PFSK-1 (cell line): ENCODE results near the gene POU6F2.

Experiments
- POLR2AphosphoS5 ChIP-seq: IDR thresholded peaks from 2 replicates; pipeline ENCODE4 v1.6.1; 2012; ENCODE audit warnings: low read depth, mild to moderate bottlenecking, control low read depth, low read length, moderate library complexity
- SIN3A ChIP-seq: IDR thresholded peaks from 2 replicates; pipeline ENCODE4 v1.6.1; 2012; ENCODE audit warnings: mild to moderate bottlenecking, low read length, moderate library complexity, borderline replicate concordance; ENCODE audit not compliant: insufficient read depth

GRCh38 chr7:38953971-38954370 lies 23.7 kb upstream of the POU6F2 start:
- TF ChIP-seq POLR2AphosphoS5 (no peak), SIN3A (no peak)
